GM12878 (cell line): ENCODE measurements around the gene RPUSD1. TPM values are rescaled to one million over a fixed set of nuclear protein-coding genes. Genes with fewer than 3 reads are reported as not detected.

ENCODE experiments used
- ATAC-seq: fragments of 200-7000 bp; cut with Tn5 transposase; 3 replicates; pipeline ENCODE4 v1.9.1; 2020; ENCODE audit warnings: mild to moderate bottlenecking, moderate library complexity
- BruUV-seq: library from RNA; stranded (reverse); fragments of 400-500 nt; replicated peaks from 2 replicates; lab custom pipeline; 2021; lab: Mats Ljungman, UMichigan
- CTCF ChIA-PET: fragments of 300-600 bp; sonication (Branson Sonifier 250); formaldehyde crosslinking; extraction: SDS; loops from one replicate; lab custom pipeline; 2021; ENCODE audit warnings: inconsistent platforms; lab: Yijun Ruan, JAX
- POLR2A ChIA-PET: fragments of 350-600 bp; formaldehyde crosslinking; extraction: SDS; loops from one replicate; lab custom pipeline; 2021; ENCODE audit warnings: inconsistent platforms; lab: Charles Lee
- RAD21 ChIA-PET: fragments of 300-600 bp; sonication (Branson Sonifier 250); formaldehyde crosslinking; loops from one replicate; lab custom pipeline; 2023; ENCODE audit warnings: antibody characterized with exemption; ENCODE audit not compliant: unreplicated experiment; lab: Charles Lee
- SMC1A ChIA-PET: fragments of 300-600 bp; sonication (Branson Sonifier 250); formaldehyde crosslinking; loops from one replicate; lab custom pipeline; 2023; ENCODE audit not compliant: unreplicated experiment, uncharacterized antibody; lab: Charles Lee
- DNase-seq: peaks from one replicate; pipeline ENCODE4 v3.0.0-alpha.2; 2011; ENCODE audit warnings: low read depth, low spot score
- FAIRE-seq: peaks from 3 replicates; lab custom pipeline; 2011; peaks lifted over from hg19 to GRCh38; lab: Jason Lieb, UNC
- H2AFZ ChIP-seq: 2 replicates; pipeline ENCODE4 v1.6.0; 2011; ENCODE audit warnings: low read depth, low read length, control low read depth; ENCODE audit not compliant: control insufficient read depth
- H3K27ac ChIP-seq: 2 replicates; pipeline ENCODE4 v1.5.1; 2011; ENCODE audit warnings: control low read depth; ENCODE audit not compliant: control insufficient read depth, insufficient read depth
- H3K27me3 ChIP-seq, 2 experiments: replicated peaks in 1 of 2; 2 replicates each; pipeline versions ENCODE4 v1.6.0 to v1.6.1; 2011; ENCODE audit warnings: low read length in 1 of 2; ENCODE audit not compliant: control insufficient read depth in 2 of 2, insufficient read depth in 2 of 2
- H3K36me3 ChIP-seq, 2 experiments: 2 replicates each; pipeline ENCODE4 v1.5.1; 2011; ENCODE audit warnings: low read length in 1 of 2; ENCODE audit not compliant: control insufficient read depth in 2 of 2, insufficient read depth in 2 of 2
- H3K4me1 ChIP-seq: 2 replicates; pipeline ENCODE4 v1.6.1; 2011; ENCODE audit warnings: mild to moderate bottlenecking, low read length, moderate library complexity, mixed read lengths; ENCODE audit not compliant: control insufficient read depth, insufficient read depth
- H3K4me2 ChIP-seq: 2 replicates; pipeline ENCODE4 v1.6.0; 2011; ENCODE audit warnings: control low read depth; ENCODE audit not compliant: control insufficient read depth, insufficient read depth
- H3K4me3 ChIP-seq: fragments of 200-600 bp; sonication (generic); 2 replicates; pipeline ENCODE4 v1.5.1; 2016
- H3K79me2 ChIP-seq: 2 replicates; pipeline ENCODE4 v1.6.0; 2011; ENCODE audit warnings: low read length; ENCODE audit not compliant: control insufficient read depth, insufficient read depth
- H3K9ac ChIP-seq: 2 replicates; pipeline ENCODE4 v1.8.0; 2011; ENCODE audit warnings: low read length, control low read depth, mixed read lengths; ENCODE audit not compliant: control insufficient read depth, insufficient read depth
- H3K9me3 ChIP-seq: replicated peaks from 3 replicates; pipeline ENCODE4 v1.5.1; 2011; ENCODE audit warnings: mild to moderate bottlenecking, low read length; ENCODE audit not compliant: control insufficient read depth, insufficient read depth
- H4K20me1 ChIP-seq: 2 replicates; pipeline ENCODE4 v1.6.0; 2011; ENCODE audit not compliant: control insufficient read depth, insufficient read depth
- GABPA ChIP-seq: IDR thresholded peaks from 2 replicates; pipeline ENCODE4 v1.6.1; 2014; ENCODE audit warnings: antibody characterized with exemption, low read depth, mild to moderate bottlenecking, inconsistent platforms
- HDAC6 ChIP-seq: fragments of 200-600 bp; sonication (generic); IDR thresholded peaks from one replicate; pipeline ENCODE4 v1.8.0; 2017; ENCODE audit warnings: antibody characterized with exemption; ENCODE audit not compliant: unreplicated experiment
- NR2C1 ChIP-seq: fragments of 450-650 bp; IDR thresholded peaks from 2 replicates; pipeline ENCODE4 v1.6.1; 2017; ENCODE audit warnings: antibody characterized with exemption, mild to moderate bottlenecking, moderate library complexity
- RAD21 ChIP-seq: IDR thresholded peaks from 2 replicates; pipeline ENCODE4 v1.6.1; 2011; ENCODE audit warnings: mild to moderate bottlenecking, low read depth, low read length, moderate library complexity; ENCODE audit not compliant: insufficient read depth
- SMC3 ChIP-seq: IDR thresholded peaks from 2 replicates; pipeline ENCODE4 v1.6.1; 2011; ENCODE audit warnings: low read length, improper control_type of control experiment, borderline replicate concordance
- YY1 ChIP-seq: IDR thresholded peaks from 2 replicates; pipeline ENCODE4 v1.6.1; 2011; ENCODE audit warnings: low read depth, mild to moderate bottlenecking, low read length
- ZZZ3 ChIP-seq: IDR thresholded peaks from 2 replicates; pipeline ENCODE4 v1.6.1; 2011; ENCODE audit warnings: low read depth; ENCODE audit not compliant: control insufficient read depth, insufficient read length
- WGBS: methylation state at CpG from one replicate; pipeline ENCODE4 v1.1.6; 2016; ENCODE audit warnings: low lambda C conversion rate; ENCODE audit not compliant: insufficient replicate concordance, insufficient coverage; ENCODE audit errors: missing lambda C conversion rate; 5-methylcytosine and 5-hydroxymethylcytosine counted together
- in situ Hi-C: fragments of 300-500 bp; cut with MboI; formaldehyde crosslinking; loops from 9 replicates; pipeline ENCODE4 v1.14.3; 2018; ENCODE audit warnings: mixed read lengths
- intact Hi-C: fragments of 100-400 bp; cut with micrococcal nuclease; formaldehyde crosslinking; loops from one replicate; pipeline ENCODE4 v1.14.2; 2022; ENCODE audit not compliant: unreplicated experiment
- polyA plus RNA-seq, 11 experiments: library from polyadenylated mRNA; depleted of rRNA in 4 of 11; unstranded in 6 of 11; stranded (reverse) in 5 of 11; fragments of >200 nt; fragmentation: Nextera tagmentation in 4 of 11; fragmentation: Illumina TruSeq in 1 of 11; extraction: Ambion mirVana in 4 of 11; extraction: Trizol in 1 of 11; gene quantifications; 1 replicate in 1 of 11; 2 replicates in 10 of 11; pipeline versions ENCODE4 v1.2.1 to v1.2.3, GENCODE V29; 2011 to 2016; ENCODE audit warnings: inconsistent platforms in 2 of 11, missing spikeins in 2 of 11, low read depth in 1 of 11
- total RNA-seq, 4 experiments: library from RNA; depleted of rRNA in 3 of 4; stranded (reverse); fragments of >200 nt in 3 of 4; fragmentation: Illumina TruSeq in 1 of 4; extraction: Trizol in 1 of 4; gene quantifications; 2 replicates each; pipeline versions ENCODE4 v1.2.1 to v1.2.3, GENCODE V29; 2013 to 2021
- TF ChIP-seq, protein P1 (sequence below), 3 experiments: IDR thresholded peaks in 2 of 3; conservative IDR thresholded peaks in 1 of 3; 2 replicates each; pipeline ENCODE4 v1.5.1; 2011; ENCODE audit warnings: low read depth in 3 of 3, low read length in 3 of 3, mild to moderate bottlenecking in 3 of 3, control low read depth in 2 of 3, moderate library complexity in 2 of 3, inconsistent platforms in 1 of 3, mixed read lengths in 1 of 3; ENCODE audit not compliant: control insufficient read depth in 2 of 3, insufficient read depth in 1 of 3; ENCODE audit errors: extremely low read depth in 1 of 3
- TF ChIP-seq, protein P2 (sequence below): fragments of 450-650 bp; conservative IDR thresholded peaks from 2 replicates; pipeline ENCODE4 v1.6.1; 2017; ENCODE audit warnings: mild to moderate bottlenecking, moderate library complexity
- TF ChIP-seq, protein P3 (sequence below): fragments of 150-350 bp; IDR thresholded peaks from 2 replicates; pipeline ENCODE4 v1.6.1; 2014; ENCODE audit warnings: mild to moderate bottlenecking, low read depth, low read length
- TF ChIP-seq, protein P4 (sequence below): fragments of 450-650 bp; IDR thresholded peaks from 2 replicates; pipeline ENCODE4 v1.6.1; 2018; ENCODE audit warnings: borderline replicate concordance, mild to moderate bottlenecking; ENCODE audit not compliant: partially characterized antibody

Gene RPUSD1
- total and polyA plus RNA-seq, 10 of the 15 experiments (the other 5 are each of a cell fraction or from before 2014, with no cell fraction given), result 0.55 to 49.9 (median 21.1) TPM

DNA sequence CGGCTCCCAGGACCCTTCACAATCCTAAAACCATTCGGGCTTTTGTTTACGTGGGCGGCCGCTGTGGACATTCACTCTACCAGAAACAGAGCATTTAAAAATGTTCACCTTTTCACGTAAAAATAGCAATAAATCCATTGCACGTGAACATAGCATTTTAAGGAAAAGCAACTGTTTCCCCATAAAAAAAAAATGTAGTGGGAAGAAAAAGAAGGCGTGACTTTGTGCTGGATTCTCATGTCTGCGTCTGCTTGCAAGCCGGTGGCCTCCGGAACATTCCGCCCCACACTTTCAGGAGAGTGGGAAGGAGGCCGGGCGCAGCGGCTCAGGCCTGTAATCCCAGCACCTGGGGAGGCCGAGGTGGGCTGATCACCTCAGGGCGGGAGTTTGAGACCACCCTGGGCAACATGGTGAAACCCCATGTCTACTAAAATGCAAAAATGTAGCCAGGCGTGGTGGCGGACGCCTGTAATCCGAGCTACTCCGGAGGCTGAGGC, 25.8 kb upstream of the RPUSD1 start (continued):
- TF ChIP-seq NR2C1, result no peak

DNA sequence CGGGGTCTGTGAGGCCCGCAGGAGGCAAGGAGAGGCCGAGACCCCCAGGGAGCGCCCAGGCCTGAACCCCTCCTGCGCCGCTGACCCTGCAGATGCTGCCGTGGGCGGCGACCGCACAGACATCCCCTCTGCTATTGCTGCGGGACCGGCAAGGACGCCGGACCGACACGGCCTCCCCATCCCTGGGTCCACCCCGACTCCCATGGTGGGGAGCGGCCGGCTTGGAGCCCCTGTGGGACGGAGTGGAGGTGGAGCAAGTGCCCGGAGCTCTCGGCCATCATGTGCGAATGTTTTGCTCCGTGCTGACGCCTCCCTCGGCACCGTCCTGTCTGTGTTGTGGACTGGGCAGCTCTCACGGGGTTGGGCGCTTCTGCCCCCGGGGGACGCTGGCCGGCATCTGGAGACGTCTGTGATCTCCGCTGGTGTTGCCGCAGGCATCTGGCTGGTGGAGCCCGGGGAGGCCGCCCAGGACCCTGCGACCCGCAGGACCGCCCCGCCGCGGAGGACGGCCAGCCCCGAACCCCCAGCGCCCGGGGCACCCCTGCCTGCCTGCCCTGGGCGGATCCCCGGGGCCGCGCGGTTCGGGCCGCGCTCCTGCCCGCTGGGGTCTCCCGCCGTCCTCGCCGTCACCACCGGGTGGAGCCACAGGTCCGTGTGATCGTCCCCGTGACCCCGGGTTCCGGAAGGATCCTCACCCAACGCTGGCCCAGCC, 25.2 kb upstream of the RPUSD1 start:
- no peaks in the 10 kb centered on the region; the same call in 1 of the 2 replicates for H3K4me1 ChIP-seq
- ChIA-PET RAD21 (no interaction called here), CTCF (no interaction called here), POLR2A (no interaction called here), SMC1A (no interaction called here)
- H3K9me3 ChIP-seq, result no peaks in the 10 kb centered on the region; the same call in 2 of the 3 replicates
- no peak overlapping the region for H3K9ac ChIP-seq
- 24% methylated on average over 58 of the region's 67 CpGs for WGBS
- peak; percentile 70 for ATAC-seq
- no TSS peak for BruUV-seq
- DNase-seq, result no peak
- H3K4me3 ChIP-seq, result no peak overlapping the region
- H2AFZ ChIP-seq, result no peak overlapping the region
- H4K20me1 ChIP-seq, result no peaks in the 10 kb centered on the region
- intact Hi-C loops, result no loop called here
- H3K36me3 ChIP-seq, result no peaks in the 10 kb centered on the region
- no peaks in the 10 kb centered on the region; a peak in 1 of 4 replicates for H3K27me3 ChIP-seq
- FAIRE-seq, result no peak
- H3K79me2 ChIP-seq, result no peaks in the 10 kb centered on the region
- no peak overlapping the region for H3K27ac ChIP-seq
- H3K4me2 ChIP-seq, result no peak overlapping the region
- in situ Hi-C loops, result no loop called here
- TF ChIP-seq RAD21 (peak; percentile 63), YY1 (0 out of 2 replicates have a peak, but pooled peaks have one; percentile 16), HDAC6 (no peak), SMC3 (peak; percentile 47), GABPA (no peak), ZZZ3 (no peak)
- TF ChIP-seq, protein P1, sequence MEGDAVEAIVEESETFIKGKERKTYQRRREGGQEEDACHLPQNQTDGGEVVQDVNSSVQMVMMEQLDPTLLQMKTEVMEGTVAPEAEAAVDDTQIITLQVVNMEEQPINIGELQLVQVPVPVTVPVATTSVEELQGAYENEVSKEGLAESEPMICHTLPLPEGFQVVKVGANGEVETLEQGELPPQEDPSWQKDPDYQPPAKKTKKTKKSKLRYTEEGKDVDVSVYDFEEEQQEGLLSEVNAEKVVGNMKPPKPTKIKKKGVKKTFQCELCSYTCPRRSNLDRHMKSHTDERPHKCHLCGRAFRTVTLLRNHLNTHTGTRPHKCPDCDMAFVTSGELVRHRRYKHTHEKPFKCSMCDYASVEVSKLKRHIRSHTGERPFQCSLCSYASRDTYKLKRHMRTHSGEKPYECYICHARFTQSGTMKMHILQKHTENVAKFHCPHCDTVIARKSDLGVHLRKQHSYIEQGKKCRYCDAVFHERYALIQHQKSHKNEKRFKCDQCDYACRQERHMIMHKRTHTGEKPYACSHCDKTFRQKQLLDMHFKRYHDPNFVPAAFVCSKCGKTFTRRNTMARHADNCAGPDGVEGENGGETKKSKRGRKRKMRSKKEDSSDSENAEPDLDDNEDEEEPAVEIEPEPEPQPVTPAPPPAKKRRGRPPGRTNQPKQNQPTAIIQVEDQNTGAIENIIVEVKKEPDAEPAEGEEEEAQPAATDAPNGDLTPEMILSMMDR (IDR thresholded peaks at IDR 0.05 in 2 of 3, conservative IDR thresholded peaks at IDR 0.05 in 1 of 3; ENCODE audit: control insufficient read depth in 2 of 3, extremely low read depth in 1 of 3, insufficient read depth in 1 of 3, low read depth in 3 of 3, low read length in 3 of 3), result peak; percentile 44 to 49 (median 48); a peak in 5 of 6 replicates
- TF ChIP-seq, protein P2, sequence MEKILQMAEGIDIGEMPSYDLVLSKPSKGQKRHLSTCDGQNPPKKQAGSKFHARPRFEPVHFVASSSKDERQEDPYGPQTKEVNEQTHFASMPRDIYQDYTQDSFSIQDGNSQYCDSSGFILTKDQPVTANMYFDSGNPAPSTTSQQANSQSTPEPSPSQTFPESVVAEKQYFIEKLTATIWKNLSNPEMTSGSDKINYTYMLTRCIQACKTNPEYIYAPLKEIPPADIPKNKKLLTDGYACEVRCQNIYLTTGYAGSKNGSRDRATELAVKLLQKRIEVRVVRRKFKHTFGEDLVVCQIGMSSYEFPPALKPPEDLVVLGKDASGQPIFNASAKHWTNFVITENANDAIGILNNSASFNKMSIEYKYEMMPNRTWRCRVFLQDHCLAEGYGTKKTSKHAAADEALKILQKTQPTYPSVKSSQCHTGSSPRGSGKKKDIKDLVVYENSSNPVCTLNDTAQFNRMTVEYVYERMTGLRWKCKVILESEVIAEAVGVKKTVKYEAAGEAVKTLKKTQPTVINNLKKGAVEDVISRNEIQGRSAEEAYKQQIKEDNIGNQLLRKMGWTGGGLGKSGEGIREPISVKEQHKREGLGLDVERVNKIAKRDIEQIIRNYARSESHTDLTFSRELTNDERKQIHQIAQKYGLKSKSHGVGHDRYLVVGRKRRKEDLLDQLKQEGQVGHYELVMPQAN, result no peak
- TF ChIP-seq, protein P3, sequence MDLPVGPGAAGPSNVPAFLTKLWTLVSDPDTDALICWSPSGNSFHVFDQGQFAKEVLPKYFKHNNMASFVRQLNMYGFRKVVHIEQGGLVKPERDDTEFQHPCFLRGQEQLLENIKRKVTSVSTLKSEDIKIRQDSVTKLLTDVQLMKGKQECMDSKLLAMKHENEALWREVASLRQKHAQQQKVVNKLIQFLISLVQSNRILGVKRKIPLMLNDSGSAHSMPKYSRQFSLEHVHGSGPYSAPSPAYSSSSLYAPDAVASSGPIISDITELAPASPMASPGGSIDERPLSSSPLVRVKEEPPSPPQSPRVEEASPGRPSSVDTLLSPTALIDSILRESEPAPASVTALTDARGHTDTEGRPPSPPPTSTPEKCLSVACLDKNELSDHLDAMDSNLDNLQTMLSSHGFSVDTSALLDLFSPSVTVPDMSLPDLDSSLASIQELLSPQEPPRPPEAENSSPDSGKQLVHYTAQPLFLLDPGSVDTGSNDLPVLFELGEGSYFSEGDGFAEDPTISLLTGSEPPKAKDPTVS, result no peak
- TF ChIP-seq, protein P4, sequence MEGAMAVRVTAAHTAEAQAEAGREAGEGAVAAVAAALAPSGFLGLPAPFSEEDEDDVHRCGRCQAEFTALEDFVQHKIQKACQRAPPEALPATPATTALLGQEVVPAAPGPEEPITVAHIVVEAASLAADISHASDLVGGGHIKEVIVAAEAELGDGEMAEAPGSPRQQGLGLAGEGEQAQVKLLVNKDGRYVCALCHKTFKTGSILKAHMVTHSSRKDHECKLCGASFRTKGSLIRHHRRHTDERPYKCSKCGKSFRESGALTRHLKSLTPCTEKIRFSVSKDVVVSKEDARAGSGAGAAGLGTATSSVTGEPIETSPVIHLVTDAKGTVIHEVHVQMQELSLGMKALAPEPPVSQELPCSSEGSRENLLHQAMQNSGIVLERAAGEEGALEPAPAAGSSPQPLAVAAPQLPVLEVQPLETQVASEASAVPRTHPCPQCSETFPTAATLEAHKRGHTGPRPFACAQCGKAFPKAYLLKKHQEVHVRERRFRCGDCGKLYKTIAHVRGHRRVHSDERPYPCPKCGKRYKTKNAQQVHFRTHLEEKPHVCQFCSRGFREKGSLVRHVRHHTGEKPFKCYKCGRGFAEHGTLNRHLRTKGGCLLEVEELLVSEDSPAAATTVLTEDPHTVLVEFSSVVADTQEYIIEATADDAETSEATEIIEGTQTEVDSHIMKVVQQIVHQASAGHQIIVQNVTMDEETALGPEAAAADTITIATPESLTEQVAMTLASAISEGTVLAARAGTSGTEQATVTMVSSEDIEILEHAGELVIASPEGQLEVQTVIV, result no peak
